HepG2 (cell line): Measurements from ENCODE around the gene KLF11. TPM values are rescaled to one million over a fixed set of nuclear protein-coding genes. Genes with fewer than 3 reads are reported as not detected.

Experiments used
- ATAC-seq: fragments of 200-7000 bp; cut with Tn5 transposase; 3 replicates; pipeline ENCODE4 v1.9.1; 2020; ENCODE audit warnings: mild to moderate bottlenecking, moderate library complexity
- BruUV-seq: library from RNA; stranded (reverse); fragments of 400-500 nt; replicated peaks from 2 replicates; lab custom pipeline; 2021; lab: Mats Ljungman, UMichigan
- CTCF ChIA-PET: fragments of 300-600 bp; formaldehyde crosslinking; extraction: SDS; loops from one replicate; lab custom pipeline; 2021; ENCODE audit warnings: low total read pairs, inconsistent platforms, low intra/inter-chr PET ratio; lab: Yijun Ruan, JAX
- POLR2A ChIA-PET: fragments of 350-600 bp; sonication (Branson Sonifier 250); formaldehyde crosslinking; loops from one replicate; lab custom pipeline; 2020; ENCODE audit warnings: antibody characterized with exemption, inconsistent platforms; lab: Yijun Ruan, JAX
- DNase-seq: peaks from one replicate; pipeline ENCODE4 v3.0.0-alpha.2; 2015; ENCODE audit warnings: low spot score
- FAIRE-seq: peaks from 3 replicates; lab custom pipeline; 2011; peaks lifted over from hg19 to GRCh38; lab: Jason Lieb, UNC
- H2AFZ ChIP-seq: one replicate; pipeline ENCODE4 v1.6.1; 2011; ENCODE audit warnings: low read length, inconsistent platforms
- H3K27ac ChIP-seq: fragments of 300-600 bp; 3 replicates; pipeline ENCODE4 v1.8.0; 2011; ENCODE audit warnings: mixed run types, mild to moderate bottlenecking, mixed read lengths, low read length, inconsistent platforms; ENCODE audit not compliant: insufficient read depth; ENCODE audit errors: extremely low read length
- H3K27me3 ChIP-seq, 2 experiments: fragments of 200-600 bp in 1 of 2; 2 replicates in 1 of 2; 3 replicates in 1 of 2; pipeline versions ENCODE4 v1.6.0 to v1.8.0; 2011; ENCODE audit warnings: low read length in 2 of 2, mild to moderate bottlenecking in 2 of 2, moderate library complexity in 2 of 2, inconsistent platforms in 1 of 2; ENCODE audit not compliant: insufficient read depth in 2 of 2, control insufficient read depth in 1 of 2
- H3K36me3 ChIP-seq, 2 experiments: fragments of 200-600 bp in 1 of 2; replicated peaks in 1 of 2; 2 replicates in 1 of 2; 3 replicates in 1 of 2; pipeline versions ENCODE4 v1.5.1 to v1.8.0; 2011; ENCODE audit warnings: low read length in 2 of 2, inconsistent platforms in 1 of 2; ENCODE audit not compliant: insufficient read depth in 2 of 2, control insufficient read depth in 1 of 2
- H3K4me1 ChIP-seq: 2 replicates; pipeline ENCODE4 v1.5.1; 2012; ENCODE audit warnings: low read length, inconsistent platforms; ENCODE audit not compliant: insufficient read depth
- H3K4me2 ChIP-seq: 2 replicates; pipeline ENCODE4 v1.6.0; 2011; ENCODE audit warnings: low read depth, low read length, inconsistent platforms
- H3K4me3 ChIP-seq, 3 experiments: fragments of 200-600 bp in 1 of 3; sonication (generic), shearing (Covaris generic) in 1 of 3; replicated peaks in 1 of 3; 2 replicates each; pipeline ENCODE4 v1.5.1; 2011 to 2016; ENCODE audit warnings: low read length in 3 of 3, inconsistent platforms in 2 of 3, low read depth in 2 of 3, mild to moderate bottlenecking in 2 of 3, control low read depth in 1 of 3, mixed read lengths in 1 of 3; ENCODE audit not compliant: insufficient read depth in 1 of 3
- H3K79me2 ChIP-seq: one replicate; pipeline ENCODE4 v1.6.1; 2011; ENCODE audit warnings: low read length, inconsistent platforms; ENCODE audit not compliant: insufficient read depth
- H3K9ac ChIP-seq: 2 replicates; pipeline ENCODE4 v1.6.0; 2011; ENCODE audit warnings: mild to moderate bottlenecking, low read depth, low read length, inconsistent platforms; ENCODE audit not compliant: insufficient read depth
- H3K9me3 ChIP-seq: 2 replicates; pipeline ENCODE4 v1.5.1; 2012; ENCODE audit warnings: mild to moderate bottlenecking, low read length
- H4K20me1 ChIP-seq: 2 replicates; pipeline ENCODE4 v1.6.0; 2011; ENCODE audit warnings: inconsistent platforms, mild to moderate bottlenecking, low read length, moderate library complexity; ENCODE audit not compliant: insufficient read depth
- GATAD2A ChIP-seq: IDR thresholded peaks from 2 replicates; pipeline ENCODE4 v1.6.1; 2016
- HIVEP1 ChIP-seq: sonication (generic); formaldehyde crosslinking; IDR thresholded peaks from 2 replicates; pipeline ENCODE4 v1.4.0; 2020; ENCODE audit warnings: mild to moderate bottlenecking, missing genetic modification reagents
- MLX ChIP-seq: IDR thresholded peaks from 2 replicates; pipeline ENCODE4 v1.6.1; 2016
- MZF1 ChIP-seq: sonication (generic); formaldehyde crosslinking; IDR thresholded peaks from 2 replicates; pipeline ENCODE4 v1.8.1; 2023; ENCODE audit warnings: mild to moderate bottlenecking, missing genetic modification reagents, borderline replicate concordance
- NFYB ChIP-seq: sonication (generic); formaldehyde crosslinking; IDR thresholded peaks from 2 replicates; pipeline ENCODE4 v1.4.0; 2020; ENCODE audit warnings: missing genetic modification reagents
- PLSCR1 ChIP-seq: sonication (generic); formaldehyde crosslinking; IDR thresholded peaks from 2 replicates; pipeline ENCODE4 v1.5.0; 2020; ENCODE audit warnings: missing genetic modification reagents, mild to moderate bottlenecking, borderline replicate concordance
- PRDM4 ChIP-seq: sonication (generic); formaldehyde crosslinking; IDR thresholded peaks from 2 replicates; pipeline ENCODE4 v1.9.0; 2021; ENCODE audit warnings: missing genetic modification reagents, borderline replicate concordance
- SAFB2 ChIP-seq: sonication (generic); formaldehyde crosslinking; IDR thresholded peaks from 2 replicates; pipeline ENCODE4 v1.5.1; 2020; ENCODE audit warnings: missing genetic modification reagents, low read depth, mild to moderate bottlenecking, borderline replicate concordance
- SMC3 ChIP-seq: IDR thresholded peaks from 2 replicates; pipeline ENCODE4 v1.6.1; 2011; ENCODE audit warnings: low read length, improper control_type of control experiment
- SUZ12 ChIP-seq: fragments of 150-350 bp; IDR thresholded peaks from 2 replicates; pipeline ENCODE4 v1.6.1; 2014; ENCODE audit warnings: low read depth, low read length
- U2AF2 ChIP-seq: fragments of 200-400 bp; formaldehyde crosslinking; IDR thresholded peaks from 2 replicates; pipeline ENCODE4 v1.6.1; 2017; ENCODE audit warnings: low read depth, mild to moderate bottlenecking, low read length
- ZBTB1 ChIP-seq: sonication (generic); formaldehyde crosslinking; IDR thresholded peaks from 2 replicates; pipeline ENCODE4 v1.4.0; 2020; ENCODE audit warnings: missing genetic modification reagents, borderline replicate concordance
- ZFYVE20 ChIP-seq: sonication (generic); formaldehyde crosslinking; IDR thresholded peaks from 2 replicates; pipeline ENCODE4 v1.8.0; 2023; ENCODE audit warnings: low read depth, mild to moderate bottlenecking, moderate library complexity, missing genetic modification reagents, borderline replicate concordance
- ZNF292 ChIP-seq: sonication (generic); formaldehyde crosslinking; IDR thresholded peaks from 2 replicates; pipeline ENCODE4 v1.8.1; 2022; ENCODE audit warnings: mild to moderate bottlenecking, low read depth, missing genetic modification reagents, borderline replicate concordance
- ZNF30 ChIP-seq: sonication (generic); formaldehyde crosslinking; IDR thresholded peaks from 2 replicates; pipeline ENCODE4 v1.5.0; 2020; ENCODE audit warnings: mild to moderate bottlenecking, missing genetic modification reagents
- ZNF432 ChIP-seq: sonication (generic); formaldehyde crosslinking; IDR thresholded peaks from 2 replicates; pipeline ENCODE4 v1.5.0; 2020; ENCODE audit warnings: missing genetic modification reagents, mild to moderate bottlenecking, borderline replicate concordance
- WGBS: methylation state at CpG from one replicate; pipeline ENCODE4 v1.1.6; 2017; ENCODE audit warnings: low lambda C conversion rate; 5-methylcytosine and 5-hydroxymethylcytosine counted together
- in situ Hi-C: cut with HindIII; loops from 2 replicates; pipeline ENCODE4 v1.10.0; 2017; ENCODE audit warnings: low pct_unique_long_range_greater_than_20kb; ENCODE audit not compliant: extremely low pct_ligation_motif_present
- intact Hi-C: fragments of 100-400 bp; cut with micrococcal nuclease; formaldehyde crosslinking; loops from one replicate; pipeline ENCODE4 v1.10.0; 2022; ENCODE audit not compliant: unreplicated experiment
- polyA plus RNA-seq, 8 experiments: library from polyadenylated mRNA; depleted of rRNA in 3 of 8; stranded (reverse) in 7 of 8; unstranded in 1 of 8; fragments of >200 nt; fragmentation: Illumina TruSeq in 4 of 8; extraction: Trizol in 4 of 8; gene quantifications; 2 replicates each; pipeline versions ENCODE4 v1.2.1 to v1.2.3, GENCODE V29; 2011 to 2016; ENCODE audit warnings: low read depth in 4 of 8, missing spikeins in 1 of 8, mixed read lengths in 1 of 8; ENCODE audit not compliant: insufficient read depth in 1 of 8
- total RNA-seq, 5 experiments: library from RNA; depleted of rRNA; stranded (reverse); fragments of >200 nt; fragmentation: Illumina TruSeq; extraction: Trizol; gene quantifications; 2 replicates each; pipeline ENCODE4 v1.2.3, GENCODE V29; 2016; ENCODE audit warnings: low read depth in 1 of 5
- TF ChIP-seq, protein P1 (sequence below): sonication (generic); formaldehyde crosslinking; IDR thresholded peaks from 2 replicates; pipeline ENCODE4 v1.4.0; 2020; ENCODE audit warnings: missing genetic modification reagents
- TF ChIP-seq, protein P2 (sequence below): IDR thresholded peaks from 2 replicates; pipeline ENCODE4 v1.6.1; 2016; ENCODE audit warnings: missing compliant biosample characterization, missing genetic modification reagents, borderline replicate concordance

KLF11 gene
- total and polyA plus RNA-seq, 2 of the 13 experiments (the other 11 are each of a cell fraction or from before 2014, with no cell fraction given): 2.5 to 11.8 TPM

- H3K4me1 ChIP-seq: peaks cover 40% of the 10 kb centered on the region
- H3K36me3 ChIP-seq: no peaks in the 10 kb centered on the region; a peak in 2 of 5 replicates
- H3K4me3 ChIP-seq: no peak overlapping the region
- no peak overlapping the region for H3K27ac ChIP-seq
- in situ Hi-C loops (no loop called here), intact Hi-C loops (no loop called here)
- no peak for FAIRE-seq
- no peaks in the 10 kb centered on the region for H3K79me2 ChIP-seq
- H3K27me3 ChIP-seq: peaks cover 8 to 31% of the 10 kb centered on the region in 2 experiments; a peak in 3 of 5 replicates
- BruUV-seq: no TSS peak
- no peaks in the 10 kb centered on the region for H3K9me3 ChIP-seq
- 75% methylated on average over 17 of the region's 17 CpGs for WGBS
- DNase-seq: no peak
- ATAC-seq: 0 out of 3 replicates have a peak, but pooled peaks have one; percentile 1
- POLR2A ChIA-PET: interaction anchor here (2.0 kb wide), 1 partner anchor 13 kb away, joined by 6 read pairs; no protein-coding TSS in a partner anchor
- no peak overlapping the region for H2AFZ ChIP-seq
- H4K20me1 ChIP-seq: no peaks in the 10 kb centered on the region
- H3K9ac ChIP-seq: no peak overlapping the region
- no peak overlapping the region for H3K4me2 ChIP-seq
- CTCF ChIA-PET: no interaction called here
- TF ChIP-seq SUZ12 (no peak), SAFB2 (CRISPR knock-in tag) (no peak), GATAD2A (CRISPR knock-in tag) (no peak), ZNF432 (CRISPR knock-in tag) (no peak), U2AF2 (no peak), MZF1 (CRISPR knock-in tag) (no peak), ZNF292 (CRISPR knock-in tag) (no peak), SMC3 (no peak), PLSCR1 (CRISPR knock-in tag) (no peak), ZNF30 (no peak), ZFYVE20 (CRISPR knock-in tag) (no peak), HIVEP1 (no peak), ZBTB1 (CRISPR knock-in tag) (no peak), PRDM4 (no peak), MLX (CRISPR knock-in tag) (no peak), NFYB (CRISPR knock-in tag) (no peak)
- TF ChIP-seq, protein P1, sequence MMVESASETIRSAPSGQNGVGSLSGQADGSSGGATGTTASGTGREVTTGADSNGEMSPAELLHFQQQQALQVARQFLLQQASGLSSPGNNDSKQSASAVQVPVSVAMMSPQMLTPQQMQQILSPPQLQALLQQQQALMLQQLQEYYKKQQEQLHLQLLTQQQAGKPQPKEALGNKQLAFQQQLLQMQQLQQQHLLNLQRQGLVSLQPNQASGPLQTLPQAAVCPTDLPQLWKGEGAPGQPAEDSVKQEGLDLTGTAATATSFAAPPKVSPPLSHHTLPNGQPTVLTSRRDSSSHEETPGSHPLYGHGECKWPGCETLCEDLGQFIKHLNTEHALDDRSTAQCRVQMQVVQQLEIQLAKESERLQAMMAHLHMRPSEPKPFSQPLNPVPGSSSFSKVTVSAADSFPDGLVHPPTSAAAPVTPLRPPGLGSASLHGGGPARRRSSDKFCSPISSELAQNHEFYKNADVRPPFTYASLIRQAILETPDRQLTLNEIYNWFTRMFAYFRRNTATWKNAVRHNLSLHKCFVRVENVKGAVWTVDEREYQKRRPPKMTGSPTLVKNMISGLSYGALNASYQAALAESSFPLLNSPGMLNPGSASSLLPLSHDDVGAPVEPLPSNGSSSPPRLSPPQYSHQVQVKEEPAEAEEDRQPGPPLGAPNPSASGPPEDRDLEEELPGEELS (CRISPR knock-in tag): no peak
- TF ChIP-seq, protein P2, sequence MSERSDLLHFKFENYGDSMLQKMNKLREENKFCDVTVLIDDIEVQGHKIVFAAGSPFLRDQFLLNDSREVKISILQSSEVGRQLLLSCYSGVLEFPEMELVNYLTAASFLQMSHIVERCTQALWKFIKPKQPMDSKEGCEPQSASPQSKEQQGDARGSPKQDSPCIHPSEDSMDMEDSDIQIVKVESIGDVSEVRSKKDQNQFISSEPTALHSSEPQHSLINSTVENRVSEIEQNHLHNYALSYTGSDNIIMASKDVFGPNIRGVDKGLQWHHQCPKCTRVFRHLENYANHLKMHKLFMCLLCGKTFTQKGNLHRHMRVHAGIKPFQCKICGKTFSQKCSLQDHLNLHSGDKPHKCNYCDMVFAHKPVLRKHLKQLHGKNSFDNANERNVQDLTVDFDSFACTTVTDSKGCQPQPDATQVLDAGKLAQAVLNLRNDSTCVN (CRISPR knock-in tag): no peak
Observed at GRCh38 chr2:10059016-10059351, 15.6 kb downstream of the KLF11 start.
